Neuronal stem cell (in vitro differentiated cells): ENCODE results near the gene GSTT4.
"Not testable (repeated sequence)": the region's sequence is repeated elsewhere in the genome, so short reads cannot be mapped to it uniquely, and the experiment has no call there.

Experiments used
- DNase-seq: peaks from one replicate; pipeline ENCODE4 v3.0.0-alpha.2; 2013; ENCODE audit warnings: low spot score
- H2AFZ ChIP-seq: one replicate; pipeline ENCODE4 v1.6.1; 2013; ENCODE audit warnings: mild to moderate bottlenecking, low read length, inconsistent platforms
- H2AK5ac ChIP-seq: 2 replicates; pipeline ENCODE4 v1.6.1; 2013; ENCODE audit warnings: low read depth, mild to moderate bottlenecking, inconsistent platforms, low read length, moderate library complexity, mixed read lengths
- H2BK120ac ChIP-seq: 2 replicates; pipeline ENCODE4 v1.6.1; 2013; ENCODE audit warnings: low read depth, mild to moderate bottlenecking, inconsistent platforms, low read length, moderate library complexity, mixed read lengths
- H2BK12ac ChIP-seq: one replicate; pipeline ENCODE4 v1.6.1; 2013; ENCODE audit warnings: low read length, inconsistent platforms
- H2BK15ac ChIP-seq: 2 replicates; pipeline ENCODE4 v1.6.1; 2013; ENCODE audit warnings: mild to moderate bottlenecking, low read length, inconsistent platforms, mixed read lengths
- H2BK5ac ChIP-seq: one replicate; pipeline ENCODE4 v1.6.1; 2013; ENCODE audit warnings: inconsistent platforms, mild to moderate bottlenecking, low read length, moderate library complexity
- H3K14ac ChIP-seq: one replicate; pipeline ENCODE4 v1.6.1; 2013; ENCODE audit warnings: low read length, inconsistent platforms
- H3K18ac ChIP-seq: 2 replicates; pipeline ENCODE4 v1.6.1; 2013; ENCODE audit warnings: low read length, inconsistent platforms
- H3K23ac ChIP-seq: 2 replicates; pipeline ENCODE4 v1.6.1; 2013; ENCODE audit warnings: low read depth, mild to moderate bottlenecking, mixed read lengths, low read length, inconsistent platforms; ENCODE audit not compliant: poor library complexity
- H3K27ac ChIP-seq: replicated peaks from 3 replicates; pipeline ENCODE4 v1.5.1; 2013; ENCODE audit warnings: low read length, inconsistent platforms
- H3K27me3 ChIP-seq, 3 experiments: 2 replicates each; pipeline ENCODE4 v1.6.1; 2013; ENCODE audit warnings: low read length in 3 of 3, mild to moderate bottlenecking in 2 of 3, inconsistent platforms in 1 of 3, low read depth in 1 of 3, mixed read lengths in 1 of 3, moderate library complexity in 1 of 3; ENCODE audit not compliant: control insufficient read depth in 3 of 3, insufficient read depth in 3 of 3
- H3K36me3 ChIP-seq, 2 donors: replicated peaks in 1 of 2; 2 replicates each; pipeline ENCODE4 v1.6.1; 2013; ENCODE audit warnings: low read length in 2 of 2; ENCODE audit not compliant: control insufficient read depth in 2 of 2, insufficient read depth in 2 of 2
- H3K4ac ChIP-seq: 2 replicates; pipeline ENCODE4 v1.6.1; 2013; ENCODE audit warnings: inconsistent platforms, mild to moderate bottlenecking, low read length, moderate library complexity
- H3K4me1 ChIP-seq, 2 donors: 1 replicate in 1 of 2; 2 replicates in 1 of 2; pipeline ENCODE4 v1.6.1; 2013; ENCODE audit warnings: low read length in 2 of 2, low read depth in 1 of 2; ENCODE audit not compliant: control insufficient read depth in 2 of 2, insufficient read depth in 1 of 2
- H3K4me2 ChIP-seq: one replicate; pipeline ENCODE4 v1.6.1; 2013; ENCODE audit warnings: mild to moderate bottlenecking, low read length, inconsistent platforms; ENCODE audit not compliant: insufficient read depth, poor library complexity, severe bottlenecking
- H3K4me3 ChIP-seq, 2 donors: 2 replicates each; pipeline ENCODE4 v1.5.1; 2013; ENCODE audit warnings: low read length in 2 of 2, mild to moderate bottlenecking in 2 of 2, inconsistent platforms in 1 of 2, moderate library complexity in 1 of 2
- H3K79me1 ChIP-seq: one replicate; pipeline ENCODE4 v1.6.1; 2013; ENCODE audit warnings: low read depth, mild to moderate bottlenecking, inconsistent platforms, low read length, moderate library complexity
- H3K9ac ChIP-seq: one replicate; pipeline ENCODE4 v1.6.1; 2013; ENCODE audit warnings: mild to moderate bottlenecking, low read depth, low read length, inconsistent platforms; ENCODE audit not compliant: poor library complexity
- H3K9me3 ChIP-seq, 2 donors: replicated peaks in 1 of 2; 2 replicates each; pipeline versions ENCODE3 to v1.6.1; 2013; ENCODE audit warnings: low read length in 2 of 2, mild to moderate bottlenecking in 2 of 2, inconsistent platforms in 1 of 2, low read depth in 1 of 2, mixed read lengths in 1 of 2, moderate library complexity in 1 of 2; ENCODE audit not compliant: control insufficient read depth in 2 of 2, insufficient read depth in 1 of 2
- H4K8ac ChIP-seq: one replicate; pipeline ENCODE4 v1.6.1; 2013; ENCODE audit warnings: low read depth, mild to moderate bottlenecking, inconsistent platforms, low read length, moderate library complexity
- H4K91ac ChIP-seq: one replicate; pipeline ENCODE4 v1.6.1; 2013; ENCODE audit warnings: low read length, low read depth, mild to moderate bottlenecking, inconsistent platforms; ENCODE audit not compliant: poor library complexity
- WGBS, 2 donors: extraction: QIAGEN DNeasy Blood & Tissue Kit; methylation state at CpG; one replicate each; pipeline ENCODE4 v1.1.7; 2013; ENCODE audit warnings: missing lambda C conversion rate in 2 of 2, mixed read lengths in 1 of 2; ENCODE audit not compliant: insufficient read length in 2 of 2, insufficient replicate concordance in 1 of 2; ENCODE audit errors: extremely low coverage in 2 of 2; 5-methylcytosine and 5-hydroxymethylcytosine counted together

The GSTT4 gene

DNA sequence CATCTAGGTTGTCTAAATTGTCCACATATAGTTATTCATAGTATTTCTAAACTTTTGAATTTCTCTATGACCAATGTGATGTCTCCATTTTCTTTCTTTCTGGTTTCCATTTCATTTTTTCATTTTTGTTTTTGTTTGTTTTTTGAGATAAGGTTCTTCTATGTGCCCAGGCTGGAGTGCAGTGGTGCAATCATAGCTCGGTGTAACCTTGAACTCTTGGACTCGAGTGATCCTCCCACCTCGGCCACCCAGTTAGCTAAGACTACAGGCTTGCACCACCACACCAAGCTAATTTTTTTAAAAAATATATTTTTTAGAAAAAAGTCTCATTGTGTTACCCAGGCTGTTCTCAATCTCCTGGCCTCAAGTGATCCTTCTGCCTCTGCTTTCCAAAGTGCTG lies 8.2 kb downstream of the GSTT4 start:
- no peak overlapping the region for H4K91ac ChIP-seq
- H2BK120ac ChIP-seq, result no peak overlapping the region
- H3K14ac ChIP-seq, result no peak overlapping the region
- no peak overlapping the region for H3K23ac ChIP-seq
- no peak overlapping the region for H3K4me3 ChIP-seq
- H3K27ac ChIP-seq, result no peak overlapping the region
- DNase-seq, result no peak
- H3K4ac ChIP-seq, result no peak overlapping the region
- no peaks in the 10 kb centered on the region for H3K27me3 ChIP-seq
- H4K8ac ChIP-seq, result no peak overlapping the region
- no peaks in the 10 kb centered on the region for H3K9me3 ChIP-seq
- no peak overlapping the region for H2AK5ac ChIP-seq
- WGBS, 2 donors, result no CpG with 5 or more reads among the region's 3 CpGs
- H2BK15ac ChIP-seq, result no peak overlapping the region
- no peaks in the 10 kb centered on the region for H3K36me3 ChIP-seq
- H3K4me1 ChIP-seq, result peaks cover 0 to 4% of the 10 kb centered on the region in 2 donors
- no peak overlapping the region for H2AFZ ChIP-seq
- H3K9ac ChIP-seq, result no peak overlapping the region
- no peaks in the 10 kb centered on the region for H3K79me1 ChIP-seq
- H3K18ac ChIP-seq, result no peak overlapping the region
- H2BK12ac ChIP-seq, result no peak overlapping the region
- no peak overlapping the region for H2BK5ac ChIP-seq
- no peak overlapping the region for H3K4me2 ChIP-seq

DNA sequence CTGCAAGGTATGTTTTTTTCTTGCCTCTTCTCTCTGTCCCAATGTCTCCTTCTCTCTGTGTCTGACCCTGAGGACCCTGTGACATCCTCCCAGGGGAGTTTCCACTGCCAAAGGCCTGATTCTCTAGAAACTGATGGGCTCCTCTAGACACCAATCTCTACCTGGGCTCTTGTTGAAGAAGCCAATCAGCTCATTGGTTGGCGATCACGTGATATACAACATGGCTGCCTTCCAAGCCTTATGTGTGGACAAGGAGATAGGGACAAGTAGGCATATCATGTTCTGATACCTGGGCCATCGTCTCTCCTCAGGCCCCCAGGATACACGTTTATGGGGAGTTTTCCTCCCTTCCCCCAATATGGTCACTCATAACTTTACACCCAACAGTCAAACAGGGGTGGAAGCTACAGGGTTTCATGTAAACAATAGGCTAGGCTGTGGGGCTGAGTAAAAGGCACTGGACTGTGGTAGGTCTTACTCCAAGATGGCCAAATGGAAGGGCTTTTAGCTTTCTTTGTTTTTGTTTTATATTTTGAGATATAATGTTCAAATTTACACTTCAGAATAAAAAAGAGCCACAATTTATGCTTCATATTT lies 11.6 kb downstream of the GSTT4 start:
- H3K9me3 ChIP-seq, H2AK5ac ChIP-seq, H3K14ac ChIP-seq, H2BK15ac ChIP-seq, H3K4ac ChIP-seq, H3K36me3 ChIP-seq, H3K4me1 ChIP-seq, H2BK12ac ChIP-seq, H4K91ac ChIP-seq, H4K8ac ChIP-seq, DNase-seq, H2BK120ac ChIP-seq, H3K27me3 ChIP-seq, H3K27ac ChIP-seq, H3K4me2 ChIP-seq, H3K18ac ChIP-seq, H3K9ac ChIP-seq, H3K4me3 ChIP-seq, H3K23ac ChIP-seq, H3K79me1 ChIP-seq, H2BK5ac ChIP-seq: not testable (repeated sequence)
- no CpG with 5 or more reads among the region's 4 CpGs for WGBS, 2 donors
- H2AFZ ChIP-seq, result peak overlapping the region; percentile 71

DNA sequence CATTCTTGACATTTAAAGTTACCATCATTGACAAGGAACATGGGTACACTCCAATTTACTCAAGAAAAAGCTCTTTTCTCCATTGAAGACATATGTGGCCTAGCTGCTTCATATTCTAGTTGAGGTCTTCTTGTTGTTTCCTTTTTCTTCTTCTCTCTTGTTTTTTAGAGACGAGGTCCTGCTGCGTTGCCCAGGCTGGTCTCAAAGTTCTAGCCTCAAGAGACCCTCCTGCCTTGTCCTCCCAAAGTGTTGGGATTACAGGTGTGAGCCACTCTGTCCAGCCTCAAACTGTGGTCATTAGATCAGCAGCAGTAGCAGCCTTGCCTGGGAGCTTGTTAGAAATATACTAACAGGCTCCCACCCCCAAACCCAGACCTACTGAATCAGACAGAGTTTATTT lies 12.2 kb downstream of the GSTT4 start:
- not testable (repeated sequence) for H2BK5ac ChIP-seq, H4K91ac ChIP-seq, H3K18ac ChIP-seq, H3K9ac ChIP-seq, H3K4me2 ChIP-seq, H2BK15ac ChIP-seq, H3K23ac ChIP-seq, H3K36me3 ChIP-seq, H3K14ac ChIP-seq, H3K4me3 ChIP-seq, H3K27ac ChIP-seq, H2BK120ac ChIP-seq, H3K4me1 ChIP-seq, H3K79me1 ChIP-seq, H3K9me3 ChIP-seq, H4K8ac ChIP-seq, H2AK5ac ChIP-seq, DNase-seq, H2AFZ ChIP-seq, H3K4ac ChIP-seq, H2BK12ac ChIP-seq, H3K27me3 ChIP-seq
- no CpG with 5 or more reads among the region's 2 CpGs for WGBS, 2 donors

DNA sequence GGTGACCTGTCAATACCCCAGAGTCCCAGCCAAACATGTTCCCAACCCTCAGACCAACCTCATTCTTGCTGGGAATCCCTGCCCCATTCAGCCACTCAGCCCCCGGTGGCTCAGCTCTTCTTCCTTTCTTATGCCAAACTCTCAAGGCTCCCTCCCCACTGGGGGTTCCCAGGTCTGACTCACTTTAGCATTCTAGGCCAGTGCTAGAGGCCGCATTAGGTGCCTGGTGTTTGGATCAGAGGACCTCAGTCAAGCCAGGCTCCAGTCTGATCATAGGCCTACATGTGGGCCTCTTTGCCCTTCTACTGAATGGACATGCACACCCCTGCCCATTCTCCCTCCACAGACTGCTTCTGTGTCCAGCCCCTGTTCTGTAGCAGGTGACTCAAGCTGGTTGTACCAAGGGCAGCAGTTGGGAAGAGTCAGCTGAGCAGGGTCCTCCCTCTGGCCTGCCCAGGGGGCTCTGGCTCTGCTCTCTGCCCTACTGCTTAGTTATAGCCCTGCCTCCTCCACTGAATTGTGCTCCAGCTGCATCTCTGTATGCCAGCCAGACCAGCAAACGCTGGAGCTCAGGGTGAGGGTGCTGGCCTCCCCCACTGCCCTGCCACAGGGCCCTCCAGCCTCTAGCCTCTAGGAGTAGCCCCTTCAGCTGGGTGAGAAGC lies 15.5 kb downstream of the GSTT4 start:
- H3K79me1 ChIP-seq, H3K18ac ChIP-seq, H3K4ac ChIP-seq, H3K9me3 ChIP-seq, H2BK15ac ChIP-seq, H3K23ac ChIP-seq, DNase-seq, H3K9ac ChIP-seq, H3K27me3 ChIP-seq, H2BK120ac ChIP-seq, H3K14ac ChIP-seq, H3K4me1 ChIP-seq, H4K91ac ChIP-seq, H2BK5ac ChIP-seq, H3K4me2 ChIP-seq, H3K27ac ChIP-seq, H2AFZ ChIP-seq, H2BK12ac ChIP-seq, H4K8ac ChIP-seq, H2AK5ac ChIP-seq, H3K4me3 ChIP-seq, H3K36me3 ChIP-seq: not testable (repeated sequence)
- WGBS, 2 donors, result no CpG with 5 or more reads among the region's 3 CpGs
